GM19455 (cell line): ENCODE results near the gene RALGAPA2.

Experiments used
- ATAC-seq: cut with Tn5 transposase; IDR thresholded peaks from one replicate; pipeline ENCODE4 v1.9.1; 2021; ENCODE audit not compliant: unreplicated experiment

The RALGAPA2 gene

GRCh38 chr20:20635006-20635405 is 77.4 kb downstream of the RALGAPA2 start:
- no peak for ATAC-seq

GRCh38 chr20:20632644-20633043 is 79.8 kb downstream of the RALGAPA2 start:
- ATAC-seq: no peak

- no peak for ATAC-seq
Measured at GRCh38 chr20:20630551-20630950, 81.9 kb downstream of the RALGAPA2 start.

- ATAC-seq: no peak
Measured at GRCh38 chr20:20629556-20630188, 82.8 kb downstream of the RALGAPA2 start.

GRCh38 chr20:20628314-20628713 is 84.1 kb downstream of the RALGAPA2 start:
- no peak for ATAC-seq

GRCh38 chr20:20627471-20627870 is 85.0 kb downstream of the RALGAPA2 start:
- ATAC-seq: no peak

- no peak for ATAC-seq
Measured at GRCh38 chr20:20624914-20625313, 87.5 kb downstream of the RALGAPA2 start.

GRCh38 chr20:20621195-20621594 is 91.2 kb downstream of the RALGAPA2 start:
- no peak for ATAC-seq

GRCh38 chr20:20614391-20614790 is 98.1 kb downstream of the RALGAPA2 start:
- ATAC-seq: no peak

- ATAC-seq: no peak
Measured at GRCh38 chr20:20612251-20612650, 100.2 kb downstream of the RALGAPA2 start.

GRCh38 chr20:20611167-20611566 is 101.3 kb downstream of the RALGAPA2 start:
- no peak for ATAC-seq

- no peak for ATAC-seq
Measured at GRCh38 chr20:20609522-20609921, 102.9 kb downstream of the RALGAPA2 start.

- ATAC-seq: no peak
Measured at GRCh38 chr20:20608641-20609040, 103.8 kb downstream of the RALGAPA2 start.

- no peak for ATAC-seq
Measured at GRCh38 chr20:20608041-20608440, 104.4 kb downstream of the RALGAPA2 start.

GRCh38 chr20:20606881-20607280 is 105.6 kb downstream of the RALGAPA2 start:
- no peak for ATAC-seq

GRCh38 chr20:20606050-20606449 is 106.4 kb downstream of the RALGAPA2 start:
- no peak for ATAC-seq

GRCh38 chr20:20604907-20605306 is 107.5 kb downstream of the RALGAPA2 start:
- no peak for ATAC-seq

- ATAC-seq: no peak
Measured at GRCh38 chr20:20604357-20604756, 108.1 kb downstream of the RALGAPA2 start.

GRCh38 chr20:20603339-20603990 is 109.0 kb downstream of the RALGAPA2 start:
- peak; percentile 98 for ATAC-seq

GRCh38 chr20:20597966-20598365 is 114.5 kb downstream of the RALGAPA2 start:
- no peak for ATAC-seq

- no peak for ATAC-seq
Measured at GRCh38 chr20:20594171-20594530, 118.3 kb downstream of the RALGAPA2 start.

- no peak for ATAC-seq
Measured at GRCh38 chr20:20593447-20594170, 118.8 kb downstream of the RALGAPA2 start.
